ENCODE measurements around the gene GPR155. TPM values are rescaled to one million over a fixed set of nuclear protein-coding genes. Genes with fewer than 3 reads are reported as not detected.

The GPR155 gene
- total and polyA plus RNA-seq, 2 donors (not counting 1 experiment from before 2014, with no cell fraction given): 4.2 to 17.6 TPM

DNA sequence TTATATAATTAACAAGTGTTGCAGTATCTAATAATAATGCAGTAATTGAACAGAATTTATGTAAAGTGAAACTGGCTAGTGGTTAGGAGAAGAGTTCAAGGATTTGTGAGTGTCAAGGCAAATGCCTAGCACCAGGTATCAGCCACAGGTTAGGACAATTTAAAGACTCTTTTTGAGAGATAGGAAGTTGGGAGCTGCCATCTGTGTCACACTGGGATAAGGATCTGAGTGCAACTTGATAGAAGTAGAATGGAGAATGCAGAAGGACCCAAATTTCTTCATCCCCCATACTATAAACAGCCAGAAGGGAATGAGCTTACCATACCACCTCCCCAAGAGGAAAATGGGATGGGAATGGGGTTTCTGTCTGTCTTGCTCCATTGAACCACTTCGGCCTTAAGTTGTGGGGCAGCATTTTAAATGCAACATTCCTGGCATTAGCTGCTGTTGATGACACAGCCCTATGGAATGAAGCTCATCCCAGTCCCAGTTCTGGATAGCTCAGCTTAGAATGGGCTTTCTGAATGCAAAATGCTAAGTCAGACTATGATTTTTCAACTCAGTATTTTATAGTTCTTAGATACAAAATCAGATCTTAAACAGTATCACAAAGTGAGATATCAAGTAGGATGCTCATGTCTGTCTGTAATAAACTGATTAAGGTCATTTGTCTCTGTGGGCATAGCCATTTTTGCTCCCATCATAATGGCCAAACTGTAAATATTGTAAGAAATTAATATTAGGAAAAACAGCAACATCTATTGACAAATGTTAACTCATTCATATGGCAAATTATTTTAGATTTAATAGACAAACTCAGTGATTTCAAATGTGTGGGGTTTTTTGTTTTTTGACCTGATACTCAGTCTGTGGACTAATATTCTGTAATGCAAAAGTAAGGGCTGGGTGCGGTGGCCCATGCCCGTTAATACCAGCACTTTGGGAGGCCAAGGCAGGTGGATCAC, 44.0 kb downstream of the GPR155 start:
- H3K9me3 ChIP-seq (ENCODE audit: control extremely low read depth in 1 of 3, control insufficient read depth in 2 of 3, insufficient read depth in 1 of 3, low read length in 2 of 3): no peaks in the 10 kb centered on the region
- ChIA-PET CTCF (no interaction called here), POLR2A (no interaction called here)
- Mint-ChIP-seq H3K27me3 (no peaks in the 10 kb centered on the region), H3K9me3 (ENCODE audit: insufficient read depth) (no peaks in the 10 kb centered on the region), H3K27ac (no peak overlapping the region), H3K4me1 (no peaks in the 10 kb centered on the region), H3K4me3 (no peak overlapping the region)
- no peaks in the 10 kb centered on the region for H3K36me3 ChIP-seq (replicated peaks in 1 of 2; ENCODE audit: control extremely low read depth in 1 of 2, control insufficient read depth in 1 of 2, extremely low read depth in 1 of 2, insufficient read depth in 2 of 2, low read length in 1 of 2)
- intact Hi-C loops (cut with micrococcal nuclease): no loop called here
- no peak overlapping the region for H3K9ac ChIP-seq (ENCODE audit: low read length)
- 92% methylated on average over 3 of the region's 3 CpGs for WGBS (ENCODE audit: insufficient coverage)
- no peak for ATAC-seq (ENCODE audit: low read depth)
- TF ChIP-seq EZH2 (IDR thresholded peaks at IDR 0.05; ENCODE audit: borderline replicate concordance, insufficient read depth, low read depth, low read length, poor library complexity, severe bottlenecking): no peak
- TF ChIP-seq, protein P1, sequence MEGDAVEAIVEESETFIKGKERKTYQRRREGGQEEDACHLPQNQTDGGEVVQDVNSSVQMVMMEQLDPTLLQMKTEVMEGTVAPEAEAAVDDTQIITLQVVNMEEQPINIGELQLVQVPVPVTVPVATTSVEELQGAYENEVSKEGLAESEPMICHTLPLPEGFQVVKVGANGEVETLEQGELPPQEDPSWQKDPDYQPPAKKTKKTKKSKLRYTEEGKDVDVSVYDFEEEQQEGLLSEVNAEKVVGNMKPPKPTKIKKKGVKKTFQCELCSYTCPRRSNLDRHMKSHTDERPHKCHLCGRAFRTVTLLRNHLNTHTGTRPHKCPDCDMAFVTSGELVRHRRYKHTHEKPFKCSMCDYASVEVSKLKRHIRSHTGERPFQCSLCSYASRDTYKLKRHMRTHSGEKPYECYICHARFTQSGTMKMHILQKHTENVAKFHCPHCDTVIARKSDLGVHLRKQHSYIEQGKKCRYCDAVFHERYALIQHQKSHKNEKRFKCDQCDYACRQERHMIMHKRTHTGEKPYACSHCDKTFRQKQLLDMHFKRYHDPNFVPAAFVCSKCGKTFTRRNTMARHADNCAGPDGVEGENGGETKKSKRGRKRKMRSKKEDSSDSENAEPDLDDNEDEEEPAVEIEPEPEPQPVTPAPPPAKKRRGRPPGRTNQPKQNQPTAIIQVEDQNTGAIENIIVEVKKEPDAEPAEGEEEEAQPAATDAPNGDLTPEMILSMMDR (IDR thresholded peaks at IDR 0.05): no peak
- no peak for DNase-seq
- H3K4me1 ChIP-seq (ENCODE audit: control insufficient read depth in 2 of 2, insufficient read depth in 2 of 2, low read length in 2 of 2): no peaks in the 10 kb centered on the region
- H3K79me2 ChIP-seq (ENCODE audit: control insufficient read depth, insufficient read depth, low read length): no peaks in the 10 kb centered on the region
- H3K4me2 ChIP-seq (replicated peaks; ENCODE audit: low read depth, low read length, poor library complexity, severe bottlenecking): no peak overlapping the region
- no peaks in the 10 kb centered on the region for H3K27me3 ChIP-seq (replicated peaks in 1 of 4; ENCODE audit: control extremely low read depth in 1 of 4, control insufficient read depth in 3 of 4, insufficient read depth in 4 of 4, low read length in 3 of 4)
- no peak overlapping the region for H3K27ac ChIP-seq (ENCODE audit: low read length in 2 of 2)
- H2AFZ ChIP-seq (ENCODE audit: insufficient read depth, low read depth, low read length, poor library complexity, severe bottlenecking): no peak overlapping the region
- H3K4me3 ChIP-seq (ENCODE audit: control extremely low read depth in 1 of 5, extremely low read depth in 1 of 5, insufficient read depth in 1 of 5, low read depth in 2 of 5, low read length in 4 of 5): no peak overlapping the region
- H4K20me1 ChIP-seq (ENCODE audit: control insufficient read depth, insufficient read depth, low read length, poor library complexity, severe bottlenecking): no peaks in the 10 kb centered on the region

DNA sequence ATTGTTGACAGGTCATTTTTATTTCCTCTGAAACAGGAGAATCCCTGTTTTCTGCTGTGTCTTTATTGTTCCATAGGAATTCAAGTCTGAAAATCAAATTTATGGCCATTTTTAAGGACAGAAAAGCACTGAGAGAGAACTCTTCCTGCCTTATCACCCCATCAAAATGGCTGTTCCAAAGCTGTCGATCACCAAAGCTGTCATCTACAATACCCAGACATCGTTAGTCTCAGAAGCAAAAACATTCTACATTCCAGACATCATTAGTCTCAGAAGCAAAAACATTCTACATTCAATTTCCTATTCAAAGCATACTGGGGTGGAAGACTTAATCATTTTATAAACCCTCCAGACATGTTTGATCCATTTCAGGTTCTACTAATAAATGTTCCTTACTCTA, 46.9 kb downstream of the GPR155 start:
- 100% methylated on average over 2 of the region's 2 CpGs for WGBS (ENCODE audit: insufficient coverage)
- Histone ChIP-seq H3K36me3 (replicated peaks in 1 of 2; ENCODE audit: control extremely low read depth in 1 of 2, control insufficient read depth in 1 of 2, extremely low read depth in 1 of 2, insufficient read depth in 2 of 2, low read length in 1 of 2) (peaks cover 0 to 6% of the 10 kb centered on the region in 2 experiments), H4K20me1 (ENCODE audit: control insufficient read depth, insufficient read depth, low read length, poor library complexity, severe bottlenecking) (no peaks in the 10 kb centered on the region), H3K27me3 (replicated peaks in 1 of 4; ENCODE audit: control extremely low read depth in 1 of 4, control insufficient read depth in 3 of 4, insufficient read depth in 4 of 4, low read length in 3 of 4) (no peaks in the 10 kb centered on the region), H3K4me3 (ENCODE audit: control extremely low read depth in 1 of 5, extremely low read depth in 1 of 5, insufficient read depth in 1 of 5, low read depth in 2 of 5, low read length in 4 of 5) (no peak overlapping the region), H3K4me1 (ENCODE audit: control insufficient read depth in 2 of 2, insufficient read depth in 2 of 2, low read length in 2 of 2) (no peaks in the 10 kb centered on the region), H3K9ac (ENCODE audit: low read length) (no peak overlapping the region), H3K4me2 (replicated peaks; ENCODE audit: low read depth, low read length, poor library complexity, severe bottlenecking) (no peak overlapping the region), H3K9me3 (ENCODE audit: control extremely low read depth in 1 of 3, control insufficient read depth in 2 of 3, insufficient read depth in 1 of 3, low read length in 2 of 3) (no peaks in the 10 kb centered on the region), H2AFZ (ENCODE audit: insufficient read depth, low read depth, low read length, poor library complexity, severe bottlenecking) (no peak overlapping the region), H3K79me2 (ENCODE audit: control insufficient read depth, insufficient read depth, low read length) (no peaks in the 10 kb centered on the region), H3K27ac (ENCODE audit: low read length in 2 of 2) (no peak overlapping the region)
- H3K27ac Mint-ChIP-seq: no peak overlapping the region
- H3K4me1 Mint-ChIP-seq: no peaks in the 10 kb centered on the region
- H3K27me3 Mint-ChIP-seq: no peaks in the 10 kb centered on the region
- TF ChIP-seq, protein P1 (IDR thresholded peaks at IDR 0.05): no peak
- no peak for TF ChIP-seq EZH2 (IDR thresholded peaks at IDR 0.05; ENCODE audit: borderline replicate concordance, insufficient read depth, low read depth, low read length, poor library complexity, severe bottlenecking)
- no peak overlapping the region for H3K4me3 Mint-ChIP-seq
- ATAC-seq (ENCODE audit: low read depth): no peak
- H3K9me3 Mint-ChIP-seq (ENCODE audit: insufficient read depth): no peaks in the 10 kb centered on the region
- DNase-seq: no peak
- CTCF ChIA-PET: no interaction called here
- POLR2A ChIA-PET: no interaction called here
- intact Hi-C loops (cut with micrococcal nuclease): no loop called here

All from B cell (primary cell).